DOHH2 (cell line): ENCODE data around the gene EOGT.

ENCODE experiments used
- EZH2phosphoT487 ChIP-seq: fragments of 200-600 bp; sonication (generic); IDR thresholded peaks from 2 replicates; pipeline ENCODE4 v1.6.1; 2017; ENCODE audit warnings: borderline replicate concordance, mild to moderate bottlenecking, antibody characterized with exemption, low read length, moderate library complexity, mixed read lengths
- TF ChIP-seq, protein P1 (sequence below): fragments of 200-600 bp; sonication (generic); IDR thresholded peaks from one replicate; pipeline ENCODE4 v1.5.1; 2014; ENCODE audit warnings: antibody characterized with exemption, mild to moderate bottlenecking, low read depth, low read length; ENCODE audit not compliant: poor library complexity, severe bottlenecking

GRCh38 chr3:68936856-68937255 is 76.6 kb downstream of the EOGT start:
- TF ChIP-seq, protein P1, sequence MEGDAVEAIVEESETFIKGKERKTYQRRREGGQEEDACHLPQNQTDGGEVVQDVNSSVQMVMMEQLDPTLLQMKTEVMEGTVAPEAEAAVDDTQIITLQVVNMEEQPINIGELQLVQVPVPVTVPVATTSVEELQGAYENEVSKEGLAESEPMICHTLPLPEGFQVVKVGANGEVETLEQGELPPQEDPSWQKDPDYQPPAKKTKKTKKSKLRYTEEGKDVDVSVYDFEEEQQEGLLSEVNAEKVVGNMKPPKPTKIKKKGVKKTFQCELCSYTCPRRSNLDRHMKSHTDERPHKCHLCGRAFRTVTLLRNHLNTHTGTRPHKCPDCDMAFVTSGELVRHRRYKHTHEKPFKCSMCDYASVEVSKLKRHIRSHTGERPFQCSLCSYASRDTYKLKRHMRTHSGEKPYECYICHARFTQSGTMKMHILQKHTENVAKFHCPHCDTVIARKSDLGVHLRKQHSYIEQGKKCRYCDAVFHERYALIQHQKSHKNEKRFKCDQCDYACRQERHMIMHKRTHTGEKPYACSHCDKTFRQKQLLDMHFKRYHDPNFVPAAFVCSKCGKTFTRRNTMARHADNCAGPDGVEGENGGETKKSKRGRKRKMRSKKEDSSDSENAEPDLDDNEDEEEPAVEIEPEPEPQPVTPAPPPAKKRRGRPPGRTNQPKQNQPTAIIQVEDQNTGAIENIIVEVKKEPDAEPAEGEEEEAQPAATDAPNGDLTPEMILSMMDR, result no peak
- no peak for TF ChIP-seq EZH2phosphoT487
